ENCODE measurements around the gene ZNF891.

ZNF891 gene

DNA sequence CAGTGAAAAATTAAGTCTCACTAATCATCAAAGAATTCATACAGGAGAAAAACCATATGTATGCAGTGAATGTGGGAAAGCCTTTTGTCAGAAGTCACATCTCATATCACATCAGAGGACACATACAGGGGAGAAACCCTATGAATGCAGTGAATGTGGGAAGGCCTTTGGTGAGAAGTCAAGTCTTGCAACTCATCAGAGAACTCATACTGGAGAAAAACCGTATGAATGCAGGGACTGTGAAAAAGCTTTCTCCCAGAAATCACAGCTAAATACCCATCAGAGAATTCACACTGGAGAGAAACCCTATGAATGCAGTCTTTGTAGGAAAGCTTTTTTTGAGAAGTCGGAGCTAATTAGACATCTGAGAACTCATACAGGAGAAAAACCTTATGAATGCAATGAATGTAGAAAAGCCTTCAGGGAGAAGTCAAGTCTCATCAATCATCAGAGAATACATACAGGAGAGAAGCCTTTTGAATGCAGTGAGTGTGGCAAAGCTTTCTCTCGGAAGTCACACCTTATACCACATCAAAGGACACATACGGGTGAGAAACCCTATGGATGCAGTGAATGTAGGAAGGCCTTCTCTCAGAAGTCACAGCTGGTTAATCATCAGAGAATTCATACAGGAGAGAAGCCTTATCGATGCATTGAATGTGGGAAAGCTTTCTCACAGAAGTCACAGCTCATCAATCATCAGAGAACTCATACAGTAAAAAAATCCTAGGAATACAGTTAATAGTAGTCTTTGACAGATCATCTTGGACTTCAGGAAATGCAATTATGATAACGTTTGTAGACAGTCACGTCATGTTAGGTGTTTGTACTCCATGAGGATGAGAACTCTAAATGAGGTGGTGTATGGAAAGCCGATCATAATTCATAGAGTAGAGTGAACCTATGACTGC, 71.6 kb downstream of the ZNF891 start:
- no peak for DNase-seq

DNA sequence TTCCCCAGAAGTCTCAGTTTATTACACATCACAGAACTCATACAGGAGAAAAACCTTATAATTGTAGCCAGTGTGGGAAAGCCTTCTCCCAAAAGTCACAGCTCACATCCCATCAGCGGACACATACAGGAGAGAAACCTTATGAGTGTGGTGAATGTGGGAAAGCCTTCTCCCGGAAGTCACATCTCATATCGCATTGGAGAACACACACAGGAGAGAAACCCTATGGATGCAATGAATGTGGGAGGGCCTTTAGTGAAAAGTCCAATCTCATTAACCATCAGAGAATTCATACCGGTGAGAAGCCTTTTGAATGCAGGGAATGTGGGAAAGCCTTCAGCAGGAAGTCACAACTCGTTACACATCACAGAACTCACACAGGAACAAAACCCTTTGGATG, 72.6 kb downstream of the ZNF891 start:
- DNase-seq: no peak

Data from NCI-H2107 (cell line).